ENCODE data around the gene THADA.
"Not testable (repeated sequence)": the region's sequence is repeated elsewhere in the genome, so short reads cannot be mapped to it uniquely, and the experiment has no call there.

Gene THADA

DNA sequence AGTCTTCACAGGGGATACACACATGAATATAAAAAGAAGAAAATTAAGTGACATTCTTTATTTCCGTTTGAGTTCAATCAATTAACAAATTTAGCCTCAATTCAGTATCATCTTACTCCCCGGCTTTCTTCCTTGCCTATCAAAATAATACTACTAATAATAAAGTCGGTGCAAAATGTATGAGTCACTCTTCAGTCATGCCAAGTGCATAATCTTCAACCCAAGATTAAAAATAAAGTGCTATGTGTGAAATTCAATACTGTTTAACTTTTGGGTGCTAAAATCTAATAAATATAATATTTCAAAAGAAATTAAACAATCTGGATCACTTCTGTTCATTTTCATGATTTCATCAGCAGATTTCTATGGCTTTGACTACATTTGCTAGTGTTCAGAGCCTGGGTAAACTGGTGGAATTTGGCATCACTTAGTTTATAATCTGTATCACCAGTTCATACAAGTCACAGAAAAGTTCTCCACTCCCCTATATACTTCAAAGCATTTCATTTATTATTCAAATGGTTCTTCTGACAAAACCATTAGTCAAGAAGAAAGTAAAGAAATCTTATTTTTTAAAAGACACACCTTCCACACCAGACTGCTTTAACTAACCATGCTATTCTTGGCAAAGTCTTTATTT, 183.6 kb downstream of the THADA start:
- no peak for DNase-seq (ENCODE audit: low read depth)

GRCh38 chr2:43410055-43410604, 185.7 kb downstream of the THADA start:
- no peak for DNase-seq (ENCODE audit: low read depth)

DNA sequence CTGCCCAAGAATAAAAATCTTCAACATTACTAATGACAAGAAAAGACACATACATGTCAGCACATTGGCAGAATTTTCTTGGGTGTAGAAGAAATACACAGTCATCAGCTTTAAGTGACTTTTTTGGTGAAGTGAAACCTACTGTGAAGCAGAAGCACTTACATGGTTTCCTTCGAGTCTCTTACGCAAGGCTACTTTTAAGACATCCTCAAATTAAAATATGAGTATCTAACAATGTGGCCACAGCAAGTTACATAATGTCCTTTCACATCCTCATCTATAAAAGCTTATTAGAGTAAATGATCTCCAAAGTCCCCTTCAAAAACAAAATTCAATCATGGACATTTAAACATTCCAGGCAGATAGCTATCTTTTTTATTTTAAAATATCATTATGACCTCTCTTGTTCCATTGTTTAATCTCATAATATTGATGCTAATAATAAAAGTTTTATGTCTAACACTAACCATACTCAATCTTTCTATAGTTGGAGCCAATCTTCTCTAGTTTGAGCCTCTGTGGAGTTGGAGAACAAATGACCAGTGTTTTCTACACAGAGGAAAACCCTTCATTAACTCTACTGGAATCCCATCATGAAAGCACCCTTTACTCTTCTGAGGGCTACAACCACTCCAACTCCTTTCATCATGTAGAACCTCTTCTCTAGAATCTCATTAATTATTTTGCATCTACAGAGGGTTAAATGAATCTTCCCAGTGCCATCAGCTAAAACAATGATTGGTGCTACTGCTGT, 187.3 kb downstream of the THADA start:
- DNase-seq (ENCODE audit: low read depth): no peak

DNA sequence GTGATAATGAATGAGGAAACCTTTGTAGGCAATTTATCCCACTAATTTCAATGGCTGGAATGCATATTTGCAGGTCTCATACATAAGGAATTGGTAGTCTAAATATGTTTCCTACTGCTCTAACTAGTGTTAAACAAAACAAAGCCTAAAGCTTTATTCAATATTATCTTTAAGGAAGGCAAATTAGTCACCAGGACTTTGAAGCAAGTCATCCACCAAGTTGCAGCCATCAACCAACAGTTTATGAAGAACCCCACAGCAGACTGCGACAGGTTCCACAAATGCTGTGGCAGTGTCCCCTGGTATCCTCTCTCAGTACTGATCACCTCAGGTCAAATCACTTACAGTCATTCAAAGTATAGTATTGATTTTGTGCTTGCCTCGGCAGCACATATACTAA, 187.9 kb downstream of the THADA start:
- no peak for DNase-seq (ENCODE audit: low read depth)

DNA sequence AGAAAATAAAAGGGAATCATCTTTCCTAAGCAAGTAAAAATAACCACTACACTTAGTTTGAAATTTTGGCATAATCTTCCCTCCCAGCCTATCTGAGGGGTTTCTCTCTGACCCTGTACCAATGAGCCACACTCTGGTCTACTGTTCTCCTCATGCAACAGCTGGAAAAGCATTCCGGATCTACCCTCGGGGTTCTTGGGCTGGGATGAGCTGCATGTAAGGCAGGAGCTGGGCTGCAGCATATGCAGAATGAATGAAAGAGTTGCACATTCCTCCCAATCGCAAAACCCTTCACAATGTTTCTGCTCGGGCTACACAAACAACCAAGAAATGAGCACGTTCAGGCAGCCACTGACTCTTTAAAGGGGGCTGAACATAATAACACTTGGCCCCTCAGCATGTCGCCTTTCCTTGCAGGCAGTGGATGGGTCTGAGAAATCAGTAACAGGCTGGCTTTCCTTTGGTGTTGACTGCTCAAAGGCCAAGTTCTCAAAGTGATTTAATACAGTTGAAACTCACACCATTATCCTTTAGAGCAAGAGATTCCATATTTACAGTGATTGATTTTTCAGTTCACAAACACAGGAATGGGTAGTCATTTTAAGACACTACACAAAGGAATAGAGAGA, 189.1 kb downstream of the THADA start:
- DNase-seq (ENCODE audit: low read depth): no peak

DNA sequence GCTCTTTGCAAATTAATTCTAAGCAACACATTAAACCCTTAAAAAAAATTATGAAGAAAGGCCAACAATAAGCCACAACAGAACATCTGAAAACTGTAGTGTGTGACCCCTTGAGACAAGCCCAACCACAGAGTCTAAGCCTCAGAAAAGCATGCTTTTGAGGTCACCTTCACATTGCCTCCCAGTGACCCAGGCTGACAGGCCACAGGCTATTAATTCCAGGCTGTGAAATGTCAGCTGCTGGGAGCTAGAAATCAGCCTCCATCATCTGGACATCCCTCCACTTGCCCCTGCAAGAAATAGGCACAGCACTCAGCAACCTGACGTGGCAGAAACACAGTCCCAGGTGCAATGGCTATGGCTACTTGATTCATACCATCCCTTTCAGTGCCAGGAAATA, 190.0 kb downstream of the THADA start:
- DNase-seq (ENCODE audit: low read depth): no peak

- no peak for DNase-seq (ENCODE audit: low read depth)
Measured at GRCh38 chr2:43402452-43402937, 193.3 kb downstream of the THADA start.

DNA sequence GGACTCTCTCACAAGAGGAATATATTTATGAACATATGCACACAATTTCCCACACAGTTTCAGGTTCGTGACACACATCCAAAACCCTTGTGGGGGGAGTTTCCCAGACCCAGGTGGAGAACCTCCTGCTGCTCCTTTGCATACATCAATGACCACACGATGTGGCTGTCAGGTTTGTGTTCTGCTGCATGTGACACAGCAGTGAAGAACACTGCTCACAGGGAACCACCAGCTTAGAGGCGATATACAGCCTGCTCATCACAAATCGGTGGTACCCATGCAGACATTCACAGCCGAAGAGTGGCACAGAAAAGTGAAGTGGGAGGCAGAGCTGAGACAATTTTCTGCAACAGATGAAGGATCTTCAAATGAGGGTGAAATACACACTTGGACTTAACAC, 193.8 kb downstream of the THADA start:
- no peak for DNase-seq (ENCODE audit: low read depth)

DNA sequence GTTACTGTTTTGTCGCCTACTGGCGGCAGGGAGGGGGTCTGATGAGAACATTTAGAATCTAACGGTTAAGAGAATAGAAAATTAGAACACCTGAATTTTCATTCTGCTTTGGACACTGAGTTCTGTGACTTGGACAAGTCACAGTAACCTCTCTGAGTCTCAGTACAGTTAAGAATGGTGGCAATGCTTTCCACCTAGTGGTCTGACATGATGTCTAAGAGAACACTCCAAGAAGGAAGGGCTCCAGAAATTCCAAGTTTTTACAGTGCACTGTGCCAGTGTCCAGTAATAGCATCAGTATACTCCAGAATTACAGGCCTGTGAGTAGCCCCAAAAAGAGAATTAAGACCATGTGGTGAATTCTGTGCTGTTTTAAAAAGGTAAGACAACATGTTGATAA, 195.3 kb downstream of the THADA start:
- DNase-seq (ENCODE audit: low read depth): no peak

DNA sequence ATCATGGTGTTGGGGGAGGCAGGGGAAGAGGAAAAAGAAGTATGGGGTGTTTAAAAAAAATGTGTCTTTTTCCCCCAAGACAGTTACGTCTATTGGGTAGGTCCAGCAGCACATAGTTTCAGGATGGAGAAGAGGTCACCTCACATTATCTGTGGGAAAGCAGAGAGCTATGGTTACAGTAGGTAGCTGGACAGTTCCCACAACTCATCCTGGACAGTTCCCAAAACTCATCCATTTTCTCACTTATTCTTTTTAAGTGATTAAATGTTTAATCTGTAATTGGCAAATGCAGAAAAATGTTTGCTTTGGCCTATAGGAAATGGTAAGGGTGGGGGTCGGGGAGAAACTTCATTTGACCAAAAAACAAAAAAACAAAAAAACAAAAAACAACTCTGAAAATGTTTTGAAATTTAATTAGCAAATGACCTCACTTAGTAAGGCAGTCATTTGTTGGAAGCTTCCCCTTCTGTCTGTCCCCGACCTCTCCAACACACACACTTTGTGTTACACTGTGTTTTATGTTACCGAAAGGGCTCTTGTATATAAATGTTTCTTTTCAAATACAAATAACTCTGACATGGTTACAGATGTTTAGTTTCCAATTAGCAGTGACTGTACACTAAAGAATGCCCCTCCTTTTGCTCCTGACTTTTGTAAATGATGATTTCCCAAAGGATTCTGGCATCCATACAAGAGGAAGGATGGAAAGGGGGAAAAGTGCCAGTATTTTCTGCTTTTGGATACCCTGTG, 196.1 kb downstream of the THADA start:
- DNase-seq (ENCODE audit: low read depth): no peak

DNA sequence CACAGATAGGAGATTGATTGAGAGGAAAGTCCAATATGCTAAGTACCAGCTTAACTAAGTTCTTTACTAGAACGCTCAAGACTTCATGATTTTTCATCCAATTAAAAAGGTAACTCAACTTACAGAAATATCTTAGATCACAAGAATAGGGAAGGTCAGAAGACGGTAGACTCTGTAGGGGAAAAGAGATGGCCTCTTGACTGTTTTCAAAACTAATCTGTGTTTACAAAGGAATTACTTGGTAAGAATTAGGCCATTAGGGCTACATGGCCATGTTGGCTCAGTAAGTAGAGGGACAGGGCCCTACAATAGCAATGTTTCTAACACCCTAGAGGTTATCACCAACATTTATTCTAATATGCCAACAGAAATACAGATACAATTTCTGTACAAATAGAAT, 196.7 kb downstream of the THADA start:
- no peak for DNase-seq (ENCODE audit: low read depth)

- no peak for DNase-seq (ENCODE audit: low read depth)
Measured at GRCh38 chr2:43397821-43398220, 198.0 kb downstream of the THADA start.

DNA sequence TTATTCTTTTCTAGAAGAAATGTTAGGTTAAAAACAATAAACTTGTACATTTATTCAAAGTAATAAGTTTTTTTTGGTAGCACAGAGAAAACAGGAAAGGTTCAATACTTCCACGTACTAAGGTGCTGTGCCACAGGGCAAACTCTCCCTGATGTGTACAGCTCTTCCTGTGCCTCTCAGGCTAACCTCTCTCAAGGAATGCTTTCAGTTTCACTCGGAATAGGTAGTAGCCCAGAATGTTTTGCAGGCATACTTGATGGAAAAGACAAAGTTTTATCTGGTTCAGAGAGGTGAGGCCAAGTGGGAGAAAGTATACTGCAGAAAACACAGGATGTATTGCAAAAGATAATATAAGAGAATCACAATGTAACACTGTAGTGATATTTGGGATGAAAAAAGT, 198.4 kb downstream of the THADA start:
- DNase-seq (ENCODE audit: low read depth): no peak

- not testable (repeated sequence) for DNase-seq (ENCODE audit: low read depth)
Measured at GRCh38 chr2:43396344-43396743, 199.5 kb downstream of the THADA start.

DNA sequence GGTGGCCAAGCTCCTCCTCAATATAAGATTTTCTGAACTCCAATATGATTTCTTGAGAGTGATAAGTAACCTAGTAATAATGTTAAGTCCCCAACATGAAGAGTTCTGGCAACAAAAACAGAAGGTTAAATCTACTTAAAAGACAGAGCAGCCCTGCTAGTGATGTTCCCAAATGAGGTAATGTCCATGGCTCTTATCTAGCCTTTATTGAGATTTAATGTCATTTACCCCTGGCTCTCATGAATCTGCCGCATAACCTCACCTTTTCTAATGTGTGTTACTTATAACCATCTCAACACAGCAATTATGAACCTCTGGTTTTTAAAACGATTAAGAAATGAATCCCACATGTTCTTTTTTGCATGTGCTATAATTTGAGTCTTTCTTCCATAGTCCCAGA, 201.9 kb downstream of the THADA start:
- no peak for DNase-seq (ENCODE audit: low read depth)

- no peak for DNase-seq (ENCODE audit: low read depth)
Measured at GRCh38 chr2:43391878-43392215, 204.0 kb downstream of the THADA start.

GRCh38 chr2:43391201-43391877, 204.5 kb downstream of the THADA start:
- no peak for DNase-seq (ENCODE audit: low read depth)

- no peak for DNase-seq (ENCODE audit: low read depth)
Measured at GRCh38 chr2:43389581-43390466, 206.0 kb downstream of the THADA start.

DNA sequence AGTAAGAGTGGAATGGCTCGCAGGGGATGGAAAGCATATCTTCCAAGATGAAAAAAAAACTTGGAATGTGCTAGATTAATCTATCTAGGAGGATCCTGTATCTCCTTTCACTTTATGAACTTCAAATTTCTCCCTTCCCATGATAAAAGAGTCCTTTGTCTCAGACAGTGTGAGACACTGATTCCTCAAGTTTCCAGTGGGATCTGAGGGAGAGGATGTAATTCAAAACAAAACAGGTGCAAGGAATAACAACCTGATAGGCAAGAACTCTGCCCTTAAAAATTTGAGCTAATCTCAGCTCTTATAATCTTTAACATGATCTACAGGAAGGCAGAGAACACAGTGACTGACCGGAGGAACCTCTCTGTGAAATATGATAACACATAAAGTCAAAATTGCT, 207.5 kb downstream of the THADA start:
- DNase-seq (ENCODE audit: low read depth): no peak

All from T-helper 22 cell (primary cell).